Adrenal gland (tissue), 12 donors: ENCODE measurements around the gene RCL1. TPM values are rescaled to one million over a fixed set of nuclear protein-coding genes. Genes with fewer than 3 reads are reported as not detected.
"Not testable (repeated sequence)": the region's sequence is repeated elsewhere in the genome, so short reads cannot be mapped to it uniquely, and the experiment has no call there.

Experiments
- DNase-seq, 7 donors: peaks; one replicate each; pipeline ENCODE4 v3.0.0-alpha.2; 2019 to 2020
- H3K27ac ChIP-seq, 5 donors: fragments of 200-600 bp; sonication (generic) in 4 of 5; 1 replicate in 3 of 5; 2 replicates in 2 of 5; pipeline versions ENCODE4 v1.5.1 to v1.8.0; 2016 to 2020; ENCODE audit warnings: mild to moderate bottlenecking in 1 of 5
- H3K27me3 ChIP-seq: fragments of 200-600 bp; 2 replicates; pipeline ENCODE4 v1.8.0; 2021
- H3K36me3 ChIP-seq, 2 donors: fragments of 200-600 bp; replicated peaks in 1 of 2; 1 replicate in 1 of 2; 2 replicates in 1 of 2; pipeline versions ENCODE4 v1.5.1 to v1.8.0; 2018 to 2022
- H3K4me1 ChIP-seq, 2 donors: fragments of 200-600 bp; replicated peaks in 1 of 2; 1 replicate in 1 of 2; 2 replicates in 1 of 2; pipeline versions ENCODE4 v1.5.1 to v1.8.0; 2018 to 2021
- H3K4me3 ChIP-seq, 4 donors: fragments of 200-600 bp; sonication (generic) in 3 of 4; one replicate each; pipeline ENCODE4 v1.5.1; 2016 to 2018
- H3K9me3 ChIP-seq, 3 donors: fragments of 200-600 bp; sonication (generic) in 1 of 3; replicated peaks in 1 of 3; 1 replicate in 2 of 3; 2 replicates in 1 of 3; pipeline versions ENCODE4 v1.5.1 to v1.8.0; 2016 to 2021
- POLR2A ChIP-seq, 2 donors: fragments of 450-650 bp; IDR thresholded peaks; one replicate each; pipeline ENCODE4 v1.6.1; 2017; ENCODE audit warnings: antibody characterized with exemption in 2 of 2, mild to moderate bottlenecking in 2 of 2, moderate library complexity in 1 of 2
- WGBS, 4 donors: extraction: QIAGEN DNeasy Blood & Tissue Kit in 2 of 4; methylation state at CpG; one replicate each; pipeline versions ENCODE4 v1.1.5 to v1.1.7; 2013 to 2017; 5-methylcytosine and 5-hydroxymethylcytosine counted together
- intact Hi-C, 2 donors: fragments of 100-400 bp; cut with DNase I; formaldehyde crosslinking; loops; one replicate each; pipeline versions ENCODE4 v1.14.1 to v1.15.0; 2022 to 2023
- polyA plus RNA-seq, 3 donors: library from polyadenylated mRNA; stranded (reverse); fragments of 200-250 nt in 2 of 3; fragments of 350-450 nt in 1 of 3; fragmentation: Illumina TruSeq in 1 of 3; extraction: RNeasy Lipid Tissue Mini Kit (QIAGEN cat#74804) in 1 of 3; gene quantifications; one replicate each; pipeline ENCODE4 v1.2.3, GENCODE V29; 2013 to 2014
- total RNA-seq, 9 donors: library from RNA; depleted of rRNA in 4 of 9; stranded (reverse); fragments of >200 nt in 4 of 9; fragments of 120-200 nt in 1 of 9; fragmentation: NEBNext Ultra II Directional in 1 of 9; extraction: Animal tissue kit (Norgen Biotek cat#: 25700) in 1 of 9; gene quantifications; one replicate each; pipeline versions ENCODE4 v1.1.0 to v1.2.4, GENCODE V29; 2013 to 2023
- TF ChIP-seq, protein P1 (sequence below), 6 experiments: fragments of 450-650 bp in 4 of 6; fragments of 200-600 bp in 2 of 6; sonication (generic) in 1 of 6; IDR thresholded peaks; 1 replicate in 5 of 6; 2 replicates in 1 of 6; pipeline versions ENCODE4 v1.5.1 to v1.8.0; 2016 to 2021; ENCODE audit warnings: antibody characterized with exemption in 6 of 6, mild to moderate bottlenecking in 2 of 6, moderate library complexity in 1 of 6
- donor health status: healthy with polysubstance abuse.
- donor health status: Bipolar disorder and iron deficiency.
- donor health status: DM: yes; HTN: yes; CAD: no.
- donor health status: DM: no; HTN: no; CAD: no.
- donor health status: DM: no; HTN: no; CAD: no.
- donor health status: DM: yes; HTN: yes; CAD: no.

RCL1 gene
- total and polyA plus RNA-seq, 12 donors, result 15.4 to 33.4 (median 22.6) TPM

DNA sequence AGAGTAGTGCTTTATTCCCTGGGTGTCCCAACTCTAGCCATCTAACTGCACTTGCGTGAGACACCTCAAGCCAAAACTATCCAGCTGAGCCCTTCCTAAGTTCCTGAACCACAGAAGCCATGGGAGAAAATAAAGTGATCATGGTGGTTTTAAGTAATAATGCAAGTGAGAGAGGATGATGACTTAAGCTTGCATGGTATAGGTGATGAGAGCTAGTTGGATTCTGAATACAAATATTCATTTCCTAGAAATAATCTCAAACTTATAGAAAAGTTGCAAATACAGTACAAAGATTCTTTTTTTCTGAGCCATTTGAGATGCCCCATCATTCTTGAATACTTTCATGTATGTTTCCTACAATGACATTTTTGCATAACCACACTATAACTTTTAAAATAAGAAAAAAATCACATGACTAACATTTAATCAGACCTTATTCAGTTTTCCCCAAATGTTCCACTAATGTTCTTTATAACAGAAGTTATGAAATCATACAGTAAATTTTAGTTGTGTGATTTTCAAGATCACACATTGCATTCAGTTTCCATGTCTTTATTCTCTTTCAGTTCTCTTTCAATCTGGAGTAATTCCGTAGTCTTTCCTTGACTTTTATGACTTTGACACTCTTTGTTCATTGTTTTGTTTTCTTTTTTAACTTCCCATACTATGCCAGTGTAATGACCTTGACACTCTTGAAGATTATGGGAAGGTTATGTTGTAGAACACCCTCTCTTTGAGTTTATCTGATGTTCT is 46.3 kb upstream of the RCL1 start:
- TF ChIP-seq, protein P1, sequence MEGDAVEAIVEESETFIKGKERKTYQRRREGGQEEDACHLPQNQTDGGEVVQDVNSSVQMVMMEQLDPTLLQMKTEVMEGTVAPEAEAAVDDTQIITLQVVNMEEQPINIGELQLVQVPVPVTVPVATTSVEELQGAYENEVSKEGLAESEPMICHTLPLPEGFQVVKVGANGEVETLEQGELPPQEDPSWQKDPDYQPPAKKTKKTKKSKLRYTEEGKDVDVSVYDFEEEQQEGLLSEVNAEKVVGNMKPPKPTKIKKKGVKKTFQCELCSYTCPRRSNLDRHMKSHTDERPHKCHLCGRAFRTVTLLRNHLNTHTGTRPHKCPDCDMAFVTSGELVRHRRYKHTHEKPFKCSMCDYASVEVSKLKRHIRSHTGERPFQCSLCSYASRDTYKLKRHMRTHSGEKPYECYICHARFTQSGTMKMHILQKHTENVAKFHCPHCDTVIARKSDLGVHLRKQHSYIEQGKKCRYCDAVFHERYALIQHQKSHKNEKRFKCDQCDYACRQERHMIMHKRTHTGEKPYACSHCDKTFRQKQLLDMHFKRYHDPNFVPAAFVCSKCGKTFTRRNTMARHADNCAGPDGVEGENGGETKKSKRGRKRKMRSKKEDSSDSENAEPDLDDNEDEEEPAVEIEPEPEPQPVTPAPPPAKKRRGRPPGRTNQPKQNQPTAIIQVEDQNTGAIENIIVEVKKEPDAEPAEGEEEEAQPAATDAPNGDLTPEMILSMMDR (IDR thresholded peaks at IDR 0.05), result no peak
- TF ChIP-seq POLR2A (IDR thresholded peaks at IDR 0.05), result no peak
- no peak for DNase-seq
- no peak overlapping the region for H3K4me3 ChIP-seq
- WGBS, 4 donors, result 61 to 80% (median 74%) methylated on average over 2 of the region's 2 CpGs
- H3K9me3 ChIP-seq, result no peaks in the 10 kb centered on the region
- H3K27me3 ChIP-seq, result no peaks in the 10 kb centered on the region
- H3K36me3 ChIP-seq, result no peaks in the 10 kb centered on the region
- H3K4me1 ChIP-seq, result peaks cover 8 to 11% of the 10 kb centered on the region in 2 donors
- intact Hi-C loops, result no loop called here
- H3K27ac ChIP-seq, result no peak overlapping the region

DNA sequence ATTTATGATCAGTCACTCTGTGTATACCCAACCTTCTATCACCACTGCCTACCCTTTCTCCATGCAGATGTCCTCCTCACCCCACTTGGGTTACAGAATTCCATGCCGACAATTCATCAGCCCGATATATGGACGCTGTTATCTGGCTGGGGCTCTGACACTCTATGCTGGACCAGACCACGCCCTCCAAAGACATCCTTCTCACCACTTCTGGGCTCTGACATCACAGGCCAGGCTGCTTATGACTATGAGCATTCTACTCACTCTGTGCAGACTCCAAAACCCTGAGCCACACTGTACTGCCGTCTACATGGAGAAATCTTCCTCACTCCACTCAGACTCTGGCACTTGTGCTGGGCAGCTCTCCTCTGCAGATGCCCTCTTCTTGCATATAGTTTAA is 44.1 kb upstream of the RCL1 start:
- H3K4me1 ChIP-seq, result peaks cover 0 to 5% of the 10 kb centered on the region in 2 donors
- no peaks in the 10 kb centered on the region for H3K27me3 ChIP-seq
- intact Hi-C loops, result no loop called here
- H3K36me3 ChIP-seq, result no peaks in the 10 kb centered on the region
- H3K27ac ChIP-seq, result no peak overlapping the region
- no peak for DNase-seq
- H3K4me3 ChIP-seq, result no peak overlapping the region
- WGBS, 4 donors, result 89 to 95% (median 92%) methylated on average over 5 of the region's 5 CpGs
- H3K9me3 ChIP-seq, result no peaks in the 10 kb centered on the region
- no peak for TF ChIP-seq POLR2A (IDR thresholded peaks at IDR 0.05)
- TF ChIP-seq, protein P1 (IDR thresholded peaks at IDR 0.05), result no peak

DNA sequence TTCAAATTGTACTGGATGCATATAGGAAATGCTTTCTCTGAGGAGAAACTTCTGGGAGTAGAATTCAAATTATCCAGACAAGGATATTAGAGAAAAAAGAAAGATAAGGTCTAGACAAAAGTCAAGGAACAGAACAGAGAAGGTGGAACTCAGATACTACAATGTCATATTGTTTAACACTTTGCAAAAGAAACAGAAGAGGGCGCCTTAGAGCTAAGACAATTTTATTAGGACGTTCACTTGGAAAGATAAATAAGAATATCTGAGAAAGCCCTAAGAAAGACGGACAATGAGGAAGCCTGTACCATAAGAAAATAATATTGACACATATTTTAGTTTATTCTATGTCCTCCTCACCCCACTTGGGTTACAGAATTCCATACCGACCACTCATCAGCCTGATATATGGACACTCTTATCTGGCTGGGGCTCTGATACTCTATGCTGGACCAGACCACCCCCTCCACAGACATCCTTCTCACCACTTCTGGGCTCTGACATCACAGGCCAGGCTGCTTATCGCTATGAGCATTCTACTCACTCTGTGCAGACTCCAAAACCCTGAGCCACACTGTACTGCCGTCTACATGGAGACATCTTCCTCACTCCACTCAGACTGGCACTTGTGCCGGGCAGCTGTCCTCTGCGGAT is 42.6 kb upstream of the RCL1 start:
- 32 to 37% (median 35%) methylated on average over 8 of the region's 8 CpGs for WGBS, 4 donors
- no peak for TF ChIP-seq POLR2A (IDR thresholded peaks at IDR 0.05)
- TF ChIP-seq, protein P1 (IDR thresholded peaks at IDR 0.05), result peak; percentile 31 to 67 (median 56)

DNA sequence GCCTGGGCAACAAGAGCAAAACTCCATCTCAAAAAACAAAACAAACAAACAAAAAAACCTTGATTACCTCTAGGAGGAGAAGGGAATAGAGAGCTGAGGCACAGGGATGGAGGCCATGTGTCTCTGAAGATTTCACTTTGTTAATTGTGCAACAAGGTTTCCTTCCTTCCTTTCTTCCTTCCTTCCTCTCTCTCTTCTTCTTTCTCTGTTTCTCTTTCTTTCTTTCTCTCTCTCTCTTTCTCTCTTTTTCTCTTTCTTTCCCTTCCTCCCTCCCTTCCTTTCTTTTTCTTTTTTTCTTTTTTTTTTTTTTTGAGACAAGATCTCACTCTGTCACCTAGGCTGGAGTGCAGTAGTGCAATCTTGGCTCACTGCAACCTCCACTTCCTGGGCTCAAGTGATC is 38.2 kb upstream of the RCL1 start:
- H3K4me1 ChIP-seq, H3K4me3 ChIP-seq, DNase-seq, H3K27ac ChIP-seq, intact Hi-C loops, H3K9me3 ChIP-seq, H3K36me3 ChIP-seq, H3K27me3 ChIP-seq: not testable (repeated sequence)

More for the DNA sequence above, 42.6 kb upstream of the RCL1 start:
- Histone ChIP-seq H3K27me3 (no peaks in the 10 kb centered on the region), H3K4me1 (peaks cover 0 to 5% of the 10 kb centered on the region in 2 donors), H3K27ac (no peak overlapping the region), H3K4me3 (no peak overlapping the region), H3K9me3 (no peaks in the 10 kb centered on the region), H3K36me3 (no peaks in the 10 kb centered on the region)
- intact Hi-C loops, result no loop called here
- DNase-seq, result no peak
